DMS53 treated with DMSO at 0.1 percent for 48 hours (cell line): ENCODE results near the gene AIMP1.
A peak's percentile ranks its signal among the peaks of the same experiment; 100 is the strongest.
"Not testable (repeated sequence)": the region's sequence is repeated elsewhere in the genome, so short reads cannot be mapped to it uniquely, and the experiment has no call there.

Experiments used
- DNase-seq: peaks from one replicate; lab custom pipeline; 2025; ENCODE audit not compliant: unreplicated experiment; lab: John Stamatoyannopoulos, UW

The AIMP1 gene

GRCh38 chr4:106312377-106312776 is 4.0 kb upstream of the AIMP1 start:
- DNase-seq = no peak

- no peak for DNase-seq
These were observed 3.3 kb upstream of the AIMP1 start for GRCh38 chr4:106312997-106313522.

GRCh38 chr4:106314960-106315359 is 1.4 kb upstream of the AIMP1 start:
- no peak for DNase-seq

- DNase-seq = peak; percentile 55
These were observed 828 bp upstream of the AIMP1 start for GRCh38 chr4:106315476-106315967.

- DNase-seq = no peak
These were observed 541 bp downstream of the AIMP1 start for GRCh38 chr4:106316773-106317409.

GRCh38 chr4:106317815-106318214 is 1.5 kb downstream of the AIMP1 start:
- DNase-seq = no peak

GRCh38 chr4:106318511-106318910 is 2.2 kb downstream of the AIMP1 start:
- DNase-seq = no peak

- DNase-seq = no peak
These were observed 3.9 kb downstream of the AIMP1 start for GRCh38 chr4:106320235-106320634.

- not testable (repeated sequence) for DNase-seq
These were observed 4.8 kb downstream of the AIMP1 start for GRCh38 chr4:106321168-106321567.

- DNase-seq = not testable (repeated sequence)
These were observed 5.5 kb downstream of the AIMP1 start for GRCh38 chr4:106321814-106322213.

GRCh38 chr4:106323119-106323518 is 6.8 kb downstream of the AIMP1 start:
- no peak for DNase-seq

- peak; percentile 15 for DNase-seq
These were observed 9.4 kb downstream of the AIMP1 start for GRCh38 chr4:106325800-106326199.

GRCh38 chr4:106329041-106329618 is 12.8 kb downstream of the AIMP1 start:
- peak; percentile 27 for DNase-seq

- no peak for DNase-seq
These were observed 16.8 kb downstream of the AIMP1 start for GRCh38 chr4:106333186-106333585.

GRCh38 chr4:106334741-106335470 is 18.6 kb downstream of the AIMP1 start:
- no peak for DNase-seq

GRCh38 chr4:106336618-106337017 is 20.3 kb downstream of the AIMP1 start:
- no peak for DNase-seq

- no peak for DNase-seq
These were observed 21.6 kb downstream of the AIMP1 start for GRCh38 chr4:106337916-106338315.

GRCh38 chr4:106338671-106339070 is 22.3 kb downstream of the AIMP1 start:
- no peak for DNase-seq

GRCh38 chr4:106339431-106339830 is 23.1 kb downstream of the AIMP1 start:
- DNase-seq = no peak

- no peak for DNase-seq
These were observed 24.4 kb downstream of the AIMP1 start for GRCh38 chr4:106340774-106341173.

- DNase-seq = no peak
These were observed 27.7 kb downstream of the AIMP1 start for GRCh38 chr4:106343865-106344646.
